K562 (cell line): Measurements from ENCODE around the gene ARHGAP10. TPM values are rescaled to one million over a fixed set of nuclear protein-coding genes. Genes with fewer than 3 reads are reported as not detected.

Experiments used
- ATAC-seq: fragments of 200-7000 bp; cut with Tn5 transposase; 3 replicates; pipeline ENCODE4 v1.9.1; 2020; ENCODE audit warnings: moderate library complexity
- BruUV-seq: library from RNA; stranded (reverse); fragments of 400-500 nt; replicated peaks from 2 replicates; lab custom pipeline; 2021; lab: Mats Ljungman, UMichigan
- CTCF ChIA-PET: fragments of 300-600 bp; formaldehyde crosslinking; extraction: SDS; loops from one replicate; lab custom pipeline; 2021; ENCODE audit warnings: low intra/inter-chr PET ratio; lab: Yijun Ruan, JAX
- POLR2A ChIA-PET: fragments of 300-600, 350-650 bp; sonication (Branson Sonifier 250); formaldehyde crosslinking; extraction: SDS; loops from one replicate; lab custom pipeline; 2021; ENCODE audit warnings: antibody characterized with exemption, inconsistent platforms; lab: Yijun Ruan, JAX
- DNase-seq, 4 experiments: peaks; one replicate each; pipeline versions ENCODE4 v3.0.0 to v3.0.0-alpha.2; 2011 to 2018; ENCODE audit warnings: low spot score in 3 of 4, mixed read lengths in 3 of 4; ENCODE audit errors: extremely low read depth in 1 of 4
- FAIRE-seq: peaks from 2 replicates; lab custom pipeline; 2011; peaks lifted over from hg19 to GRCh38; lab: Jason Lieb, UNC
- H2AFZ ChIP-seq: 2 replicates; pipeline ENCODE4 v1.6.0; 2011; ENCODE audit warnings: low read depth, low read length, control low read depth, inconsistent platforms
- H3K27ac ChIP-seq: fragments of 200-600 bp; 3 replicates; pipeline ENCODE4 v1.8.0; 2011; ENCODE audit warnings: low read depth, mild to moderate bottlenecking, control low read depth, inconsistent platforms, low read length, moderate library complexity, mixed read lengths; ENCODE audit errors: extremely low read depth
- H3K27me3 ChIP-seq, 2 experiments: fragments of 300-600 bp in 1 of 2; 2 replicates in 1 of 2; 3 replicates in 1 of 2; pipeline versions ENCODE4 v1.6.0 to v1.8.0; 2011; ENCODE audit warnings: inconsistent platforms in 2 of 2, low read length in 2 of 2, mild to moderate bottlenecking in 1 of 2, mixed read lengths in 1 of 2, moderate library complexity in 1 of 2; ENCODE audit not compliant: control insufficient read depth in 2 of 2, insufficient read depth in 2 of 2
- H3K36me3 ChIP-seq: fragments of 300-600 bp; 3 replicates; pipeline ENCODE4 v1.8.0; 2011; ENCODE audit warnings: mild to moderate bottlenecking, low read length, inconsistent platforms; ENCODE audit not compliant: control insufficient read depth, insufficient read depth
- H3K4me1 ChIP-seq, 2 experiments: fragments of 200-600 bp in 1 of 2; replicated peaks in 1 of 2; 2 replicates in 1 of 2; 3 replicates in 1 of 2; pipeline versions ENCODE4 v1.5.1 to v1.8.0; 2011; ENCODE audit warnings: inconsistent platforms in 2 of 2, low read length in 2 of 2, mild to moderate bottlenecking in 1 of 2, mixed read lengths in 1 of 2, moderate library complexity in 1 of 2; ENCODE audit not compliant: control insufficient read depth in 2 of 2, insufficient read depth in 2 of 2
- H3K4me2 ChIP-seq: 2 replicates; pipeline ENCODE4 v1.6.1; 2011; ENCODE audit warnings: low read length, control low read depth, inconsistent platforms, mixed read lengths; ENCODE audit not compliant: insufficient read depth
- H3K4me3 ChIP-seq: fragments of 200-600 bp; sonication (generic), shearing (Covaris generic); 2 replicates; pipeline ENCODE4 v1.5.1; 2016; ENCODE audit warnings: control low read depth, inconsistent platforms
- H3K79me2 ChIP-seq: fragments of 200-600 bp; 3 replicates; pipeline ENCODE4 v1.8.0; 2011; ENCODE audit warnings: low read length, inconsistent platforms; ENCODE audit not compliant: control insufficient read depth, insufficient read depth
- H3K9ac ChIP-seq, 2 experiments: 2 replicates each; pipeline versions ENCODE4 v1.6.0 to v1.6.1; 2011; ENCODE audit warnings: low read depth in 2 of 2, low read length in 2 of 2, control low read depth in 1 of 2, inconsistent platforms in 1 of 2, mild to moderate bottlenecking in 1 of 2, mixed read lengths in 1 of 2; ENCODE audit not compliant: insufficient read depth in 1 of 2
- H3K9me1 ChIP-seq: one replicate; pipeline ENCODE4 v1.6.0; 2011; ENCODE audit warnings: inconsistent platforms, mild to moderate bottlenecking, low read length, moderate library complexity; ENCODE audit not compliant: control insufficient read depth, insufficient read depth
- H3K9me3 ChIP-seq: replicated peaks from 2 replicates; pipeline ENCODE4 v1.5.1; 2011; ENCODE audit warnings: low read depth, low read length, inconsistent platforms; ENCODE audit not compliant: control insufficient read depth, insufficient read depth
- H4K20me1 ChIP-seq: replicated peaks from 2 replicates; pipeline ENCODE4 v1.6.1; 2011; ENCODE audit warnings: low read length, inconsistent platforms, mixed read lengths; ENCODE audit not compliant: control insufficient read depth, insufficient read depth
- E2F6 ChIP-seq, 2 experiments: IDR thresholded peaks; 2 replicates each; pipeline ENCODE4 v1.6.1; 2011; ENCODE audit warnings: borderline replicate concordance in 1 of 2, control low read depth in 1 of 2, low read depth in 1 of 2, low read length in 1 of 2, mild to moderate bottlenecking in 1 of 2, mixed read lengths in 1 of 2, moderate library complexity in 1 of 2; ENCODE audit not compliant: insufficient read depth in 1 of 2, insufficient read length in 1 of 2, poor library complexity in 1 of 2, severe bottlenecking in 1 of 2; ENCODE audit errors: extremely low read depth in 1 of 2
- OTX1 ChIP-seq: fragments of 450-650 bp; formaldehyde crosslinking; IDR thresholded peaks from 2 replicates; pipeline ENCODE4 v1.4.0; 2022; ENCODE audit warnings: mild to moderate bottlenecking
- WGBS: fragments of 100-300 bp; shearing (Covaris generic); methylation state at CpG from one replicate; pipeline ENCODE4 v1.1.6; 2016; ENCODE audit warnings: low coverage, mixed read lengths; ENCODE audit not compliant: insufficient coverage; ENCODE audit errors: missing lambda C conversion rate; 5-methylcytosine and 5-hydroxymethylcytosine counted together
- in situ Hi-C: fragments of 300-500 bp; cut with MboI; formaldehyde crosslinking; loops from 4 replicates; pipeline ENCODE4 v1.15.0; 2018; ENCODE audit warnings: inconsistent platforms, mixed read lengths
- intact Hi-C: fragments of 100-400 bp; cut with micrococcal nuclease; formaldehyde crosslinking; loops from 2 replicates; pipeline ENCODE4 v1.14.2; 2022
- polyA plus RNA-seq, 8 experiments: library from polyadenylated mRNA; depleted of rRNA in 4 of 8; stranded (reverse) in 5 of 8; unstranded in 3 of 8; fragments of >200 nt; fragmentation: Nextera tagmentation in 2 of 8; fragmentation: Illumina TruSeq in 1 of 8; extraction: Ambion mirVana in 2 of 8; extraction: Trizol in 1 of 8; gene quantifications; 2 replicates each; pipeline versions ENCODE4 v1.2.1 to v1.2.3, GENCODE V29; 2011 to 2014; ENCODE audit warnings: inconsistent platforms in 1 of 8, missing spikeins in 1 of 8
- total RNA-seq, 7 experiments: library from RNA; depleted of rRNA in 6 of 7; stranded (reverse); fragments of >200 nt in 6 of 7; fragmentation: Illumina TruSeq in 2 of 7; extraction: Trizol in 2 of 7; gene quantifications; 2 replicates each; pipeline versions ENCODE4 v1.2.1 to v1.2.3, GENCODE V29; 2011 to 2021; ENCODE audit warnings: low replicate concordance in 1 of 7

The ARHGAP10 gene
- total and polyA plus RNA-seq, 9 of the 15 experiments (the other 6 are each of a cell fraction or from before 2014, with no cell fraction given), result 0.03 to 0.22 (median 0.06) TPM; not detected in 3

- H3K9me1 ChIP-seq, result no peaks in the 10 kb centered on the region
- peak overlapping the region; percentile 72; the same call in 1 of the 2 replicates for H2AFZ ChIP-seq
- H3K4me1 ChIP-seq, result peaks cover 0 to 15% of the 10 kb centered on the region in 2 experiments; a peak in 2 of 5 replicates
- ChIA-PET POLR2A (no interaction called here), CTCF (no interaction called here)
- H3K9ac ChIP-seq, result peak overlapping the region in 1 of 2 experiments; percentile 65; a peak in 2 of 4 replicates
- no peak for FAIRE-seq
- H3K79me2 ChIP-seq, result no peaks in the 10 kb centered on the region
- in situ Hi-C loops, result no loop called here
- H3K4me3 ChIP-seq, result peak overlapping the region; percentile 43
- H3K4me2 ChIP-seq, result peak overlapping the region; percentile 68
- TF ChIP-seq OTX1 (CRISPR knock-in tag) (no peak), E2F6 (IDR thresholded peaks at IDR 0.05; ENCODE audit: borderline replicate concordance in 1 of 2, extremely low read depth in 1 of 2, insufficient read depth in 1 of 2, insufficient read length in 1 of 2, low read depth in 1 of 2, low read length in 1 of 2, poor library complexity in 1 of 2, severe bottlenecking in 1 of 2) (peak in 1 of 2 experiments; percentile 59)
- no peak overlapping the region for H3K27ac ChIP-seq
- BruUV-seq, result no TSS peak
- H3K9me3 ChIP-seq, result no peaks in the 10 kb centered on the region
- intact Hi-C loops, result no loop called here
- ATAC-seq, result peak; percentile 52
- peak in 2 of 4 experiments; percentile 20 to 26 for DNase-seq
- no peaks in the 10 kb centered on the region for H3K36me3 ChIP-seq
- 7% methylated on average over 28 of the region's 38 CpGs for WGBS
- peaks cover 35 to 38% of the 10 kb centered on the region in 2 experiments for H3K27me3 ChIP-seq
- H4K20me1 ChIP-seq, result peaks cover 4% of the 10 kb centered on the region; the same call in 1 of the 2 replicates
Observed at GRCh38 chr4:147732518-147733235, 789 bp downstream of the ARHGAP10 start.
